ENCODE data around the gene NMNAT2. TPM values are rescaled to one million over a fixed set of nuclear protein-coding genes. Genes with fewer than 3 reads are reported as not detected.

The NMNAT2 gene
- total RNA-seq, 1 donor from 2014 or later = 2.2 TPM

DNA sequence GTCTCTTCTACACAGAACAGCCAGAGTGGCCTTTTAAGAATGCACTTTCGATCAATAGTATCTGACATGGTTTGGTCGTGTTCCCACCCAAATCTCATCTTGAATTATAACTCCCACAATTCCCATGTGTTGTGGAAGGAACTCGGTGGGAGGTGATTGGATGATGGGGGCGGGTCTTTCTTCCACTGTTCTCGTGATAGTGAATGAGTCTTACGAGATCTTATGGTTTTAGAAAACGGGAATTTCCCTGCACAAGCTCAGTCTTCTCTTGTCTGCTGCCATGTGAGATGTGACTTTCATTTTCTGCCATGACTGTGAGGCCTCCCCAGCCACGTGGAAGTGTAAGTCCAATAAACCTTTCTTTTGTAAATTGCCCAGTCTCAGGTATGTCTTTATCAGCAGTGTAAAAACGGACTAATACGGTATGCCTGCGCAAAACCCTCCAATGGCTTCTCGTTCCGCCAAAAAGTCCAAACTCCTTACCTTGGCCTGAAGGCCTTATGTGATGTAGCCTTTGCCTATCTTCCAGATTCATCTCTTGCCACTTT is 31.1 kb upstream of the NMNAT2 start:
- Mint-ChIP-seq H3K9me3 (ENCODE audit: unreplicated experiment) (no peaks in the 10 kb centered on the region), H3K27ac (ENCODE audit: unreplicated experiment) (no peak overlapping the region), H3K27me3 (ENCODE audit: unreplicated experiment) (no peaks in the 10 kb centered on the region), H3K4me1 (ENCODE audit: unreplicated experiment) (peaks cover 2% of the 10 kb centered on the region), H3K36me3 (ENCODE audit: unreplicated experiment) (no peaks in the 10 kb centered on the region), H3K4me3 (ENCODE audit: unreplicated experiment) (no peak overlapping the region)
- TF ChIP-seq, protein P1, sequence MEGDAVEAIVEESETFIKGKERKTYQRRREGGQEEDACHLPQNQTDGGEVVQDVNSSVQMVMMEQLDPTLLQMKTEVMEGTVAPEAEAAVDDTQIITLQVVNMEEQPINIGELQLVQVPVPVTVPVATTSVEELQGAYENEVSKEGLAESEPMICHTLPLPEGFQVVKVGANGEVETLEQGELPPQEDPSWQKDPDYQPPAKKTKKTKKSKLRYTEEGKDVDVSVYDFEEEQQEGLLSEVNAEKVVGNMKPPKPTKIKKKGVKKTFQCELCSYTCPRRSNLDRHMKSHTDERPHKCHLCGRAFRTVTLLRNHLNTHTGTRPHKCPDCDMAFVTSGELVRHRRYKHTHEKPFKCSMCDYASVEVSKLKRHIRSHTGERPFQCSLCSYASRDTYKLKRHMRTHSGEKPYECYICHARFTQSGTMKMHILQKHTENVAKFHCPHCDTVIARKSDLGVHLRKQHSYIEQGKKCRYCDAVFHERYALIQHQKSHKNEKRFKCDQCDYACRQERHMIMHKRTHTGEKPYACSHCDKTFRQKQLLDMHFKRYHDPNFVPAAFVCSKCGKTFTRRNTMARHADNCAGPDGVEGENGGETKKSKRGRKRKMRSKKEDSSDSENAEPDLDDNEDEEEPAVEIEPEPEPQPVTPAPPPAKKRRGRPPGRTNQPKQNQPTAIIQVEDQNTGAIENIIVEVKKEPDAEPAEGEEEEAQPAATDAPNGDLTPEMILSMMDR (IDR thresholded peaks at IDR 0.05) = no peak
- no peak for DNase-seq (ENCODE audit: extremely low spot score, unreplicated experiment)

DNA sequence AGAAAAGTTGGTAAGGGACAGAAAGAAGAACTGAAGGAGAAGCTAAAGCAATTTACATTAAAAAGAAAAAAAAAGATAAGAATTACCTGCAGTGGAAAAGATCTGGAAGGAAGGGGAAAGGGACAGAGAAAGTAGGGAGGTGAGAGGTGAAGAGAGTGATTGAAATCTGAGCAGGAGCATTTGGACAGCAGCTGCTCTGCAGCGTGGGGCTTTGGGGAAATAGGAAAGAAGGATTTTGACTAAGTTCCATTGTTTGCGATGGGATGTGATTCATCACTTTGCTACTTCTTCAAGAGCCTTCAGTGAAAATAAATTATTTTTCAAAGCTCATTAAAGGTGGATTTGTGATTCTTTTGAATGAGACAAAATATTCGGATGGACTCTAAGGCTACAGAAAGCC is 26.1 kb upstream of the NMNAT2 start:
- Mint-ChIP-seq H3K9me3 (ENCODE audit: unreplicated experiment) (no peaks in the 10 kb centered on the region), H3K36me3 (ENCODE audit: unreplicated experiment) (no peaks in the 10 kb centered on the region), H3K4me1 (ENCODE audit: unreplicated experiment) (peaks cover 4% of the 10 kb centered on the region), H3K27me3 (ENCODE audit: unreplicated experiment) (peaks cover 29% of the 10 kb centered on the region), H3K27ac (ENCODE audit: unreplicated experiment) (no peak overlapping the region), H3K4me3 (ENCODE audit: unreplicated experiment) (no peak overlapping the region)
- DNase-seq (ENCODE audit: extremely low spot score, unreplicated experiment) = no peak
- TF ChIP-seq, protein P1 (IDR thresholded peaks at IDR 0.05) = no peak

DNA sequence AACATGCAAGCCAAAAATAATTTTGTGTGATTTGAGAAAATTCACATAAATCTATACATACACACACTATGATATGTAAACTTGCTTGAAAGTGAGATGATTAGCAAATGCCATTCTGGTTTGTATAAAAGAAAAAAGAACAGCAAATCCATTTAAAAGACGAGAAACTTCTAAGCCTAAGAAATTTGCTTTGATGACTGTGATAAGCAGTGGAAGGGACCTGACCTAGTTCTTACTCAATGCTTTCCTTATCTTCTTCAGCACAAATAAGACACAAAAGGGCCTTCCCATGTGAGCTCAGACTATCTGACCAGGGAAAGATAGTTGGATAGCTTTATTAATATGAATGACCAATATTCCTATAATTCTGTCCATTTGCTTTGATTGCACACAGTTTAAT is 25.3 kb upstream of the NMNAT2 start:
- H3K9me3 Mint-ChIP-seq (ENCODE audit: unreplicated experiment) = no peaks in the 10 kb centered on the region
- no peak for DNase-seq (ENCODE audit: extremely low spot score, unreplicated experiment)
- no peak overlapping the region for H3K4me3 Mint-ChIP-seq (ENCODE audit: unreplicated experiment)
- peaks cover 37% of the 10 kb centered on the region for H3K27me3 Mint-ChIP-seq (ENCODE audit: unreplicated experiment)
- no peak overlapping the region for H3K27ac Mint-ChIP-seq (ENCODE audit: unreplicated experiment)
- TF ChIP-seq, protein P1 (IDR thresholded peaks at IDR 0.05) = no peak
- H3K4me1 Mint-ChIP-seq (ENCODE audit: unreplicated experiment) = peaks cover 4% of the 10 kb centered on the region
- H3K36me3 Mint-ChIP-seq (ENCODE audit: unreplicated experiment) = no peaks in the 10 kb centered on the region

DNA sequence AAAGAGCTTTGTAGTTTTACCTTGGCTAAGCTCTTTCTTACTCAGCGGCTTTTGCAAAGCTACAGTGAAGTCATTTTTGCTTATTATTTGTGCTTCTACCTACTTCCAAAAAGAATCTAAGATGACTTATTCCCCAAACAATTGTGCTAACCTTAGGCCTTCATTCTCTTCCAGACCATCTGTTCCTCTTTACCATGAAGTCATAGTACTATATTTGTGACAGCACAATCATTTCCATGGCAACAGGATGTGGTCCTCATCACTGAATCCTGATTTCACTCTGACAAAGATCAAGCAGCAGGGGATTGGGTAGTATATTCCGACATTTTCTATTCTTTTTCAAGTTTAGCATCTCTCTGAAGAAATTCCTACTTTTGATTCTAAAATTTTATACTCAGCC is 24.8 kb upstream of the NMNAT2 start:
- TF ChIP-seq, protein P1 (IDR thresholded peaks at IDR 0.05) = no peak
- H3K4me3 Mint-ChIP-seq (ENCODE audit: unreplicated experiment) = no peak overlapping the region
- peaks cover 42% of the 10 kb centered on the region for H3K27me3 Mint-ChIP-seq (ENCODE audit: unreplicated experiment)
- H3K9me3 Mint-ChIP-seq (ENCODE audit: unreplicated experiment) = no peaks in the 10 kb centered on the region
- no peak for DNase-seq (ENCODE audit: extremely low spot score, unreplicated experiment)
- peaks cover 4% of the 10 kb centered on the region for H3K4me1 Mint-ChIP-seq (ENCODE audit: unreplicated experiment)
- no peaks in the 10 kb centered on the region for H3K36me3 Mint-ChIP-seq (ENCODE audit: unreplicated experiment)
- no peak overlapping the region for H3K27ac Mint-ChIP-seq (ENCODE audit: unreplicated experiment)

DNA sequence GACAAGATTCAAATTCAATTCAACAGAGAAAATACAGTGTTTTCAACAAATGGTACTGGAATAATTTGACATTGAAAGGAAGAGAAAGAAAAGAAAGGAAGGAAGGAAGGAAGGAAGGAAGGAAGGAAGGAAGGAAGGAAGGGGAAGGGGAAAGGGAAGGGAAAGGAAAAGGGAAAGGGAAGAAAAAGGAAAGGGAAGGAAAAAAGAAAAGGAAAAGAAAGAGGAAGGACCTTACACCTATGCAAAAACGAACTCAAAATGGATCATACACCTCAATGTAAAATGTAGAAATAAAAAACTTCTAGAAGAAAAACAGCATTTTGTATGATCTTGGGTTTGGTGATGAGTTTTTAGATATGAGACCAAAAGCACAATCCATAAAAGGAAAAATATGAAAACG is 19.9 kb upstream of the NMNAT2 start:
- Mint-ChIP-seq H3K9me3 (ENCODE audit: unreplicated experiment) (no peaks in the 10 kb centered on the region), H3K27me3 (ENCODE audit: unreplicated experiment) (peaks cover 65% of the 10 kb centered on the region), H3K4me1 (ENCODE audit: unreplicated experiment) (no peaks in the 10 kb centered on the region), H3K27ac (ENCODE audit: unreplicated experiment) (no peak overlapping the region), H3K4me3 (ENCODE audit: unreplicated experiment) (no peak overlapping the region), H3K36me3 (ENCODE audit: unreplicated experiment) (no peaks in the 10 kb centered on the region)
- DNase-seq (ENCODE audit: extremely low spot score, unreplicated experiment) = no peak
- TF ChIP-seq, protein P1 (IDR thresholded peaks at IDR 0.05) = no peak

Data from osteocyte (in vitro differentiated cells).